SK-N-SH treated with all-trans-retinoic acid at 6 μM for 48 hours (cell line): Measurements from ENCODE around the gene MARK3.

ENCODE experiments used
- ATAC-seq: fragments of 200-7000 bp; cut with Tn5 transposase; 3 replicates; pipeline ENCODE4 v1.9.1; 2020; ENCODE audit warnings: mild to moderate bottlenecking, moderate library complexity
- ARNTL ChIP-seq: fragments of 450-650 bp; formaldehyde crosslinking; IDR thresholded peaks from 2 replicates; pipeline ENCODE4 v1.5.0; 2020; ENCODE audit warnings: low read depth, mild to moderate bottlenecking, moderate library complexity, borderline replicate concordance
- BACH2 ChIP-seq: fragments of 250-450 bp; sonication (Bioruptor Pico); IDR thresholded peaks from 2 replicates; pipeline ENCODE4 v1.9.0; 2021; ENCODE audit warnings: mild to moderate bottlenecking, borderline replicate concordance
- CSDC2 ChIP-seq: fragments of 250-450 bp; sonication (Bioruptor Pico); IDR thresholded peaks from 2 replicates; pipeline ENCODE4 v1.5.0; 2020; ENCODE audit warnings: mild to moderate bottlenecking, moderate library complexity
- ESRRG ChIP-seq: fragments of 250-450 bp; sonication (Bioruptor Pico); IDR thresholded peaks from 2 replicates; pipeline ENCODE4 v1.6.1; 2021; ENCODE audit warnings: mild to moderate bottlenecking
- GLIS3 ChIP-seq: fragments of 250-450 bp; sonication (Bioruptor Pico); IDR thresholded peaks from 2 replicates; pipeline ENCODE4 v1.5.0; 2020; ENCODE audit warnings: mild to moderate bottlenecking, moderate library complexity
- ISL1 ChIP-seq: fragments of 250-450 bp; sonication (Bioruptor Pico); IDR thresholded peaks from 2 replicates; pipeline ENCODE4 v2.1.2; 2022; ENCODE audit warnings: mild to moderate bottlenecking, moderate library complexity
- OSR1 ChIP-seq: fragments of 250-450 bp; sonication (Bioruptor Pico); IDR thresholded peaks from 2 replicates; pipeline ENCODE4 v1.8.0; 2022; ENCODE audit warnings: moderate library complexity, mild to moderate bottlenecking, inconsistent platforms
- PATZ1 ChIP-seq: fragments of 250-450 bp; sonication (Bioruptor Pico); IDR thresholded peaks from 2 replicates; pipeline ENCODE4 v1.8.0; 2020; ENCODE audit warnings: mild to moderate bottlenecking, moderate library complexity, borderline replicate concordance
- POU6F1 ChIP-seq: fragments of 250-450 bp; sonication (Bioruptor Pico); IDR thresholded peaks from 2 replicates; pipeline ENCODE4 v1.8.0; 2021; ENCODE audit warnings: low read depth, mild to moderate bottlenecking, moderate library complexity, borderline replicate concordance
- RARB ChIP-seq: fragments of 250-450 bp; sonication (Bioruptor Pico); IDR thresholded peaks from 2 replicates; pipeline ENCODE4 v1.8.0; 2021; ENCODE audit warnings: mild to moderate bottlenecking, moderate library complexity
- TCF4 ChIP-seq: fragments of 250-450 bp; sonication (Bioruptor Pico); IDR thresholded peaks from 2 replicates; pipeline ENCODE4 v1.8.0; 2021; ENCODE audit warnings: mild to moderate bottlenecking, moderate library complexity, borderline replicate concordance
- TOX ChIP-seq: fragments of 250-450 bp; sonication (Bioruptor Pico); IDR thresholded peaks from 2 replicates; pipeline ENCODE4 v1.8.0; 2021; ENCODE audit warnings: mild to moderate bottlenecking, moderate library complexity, borderline replicate concordance
- TSHZ2 ChIP-seq: fragments of 250-450 bp; sonication (Bioruptor Pico); IDR thresholded peaks from 2 replicates; pipeline ENCODE4 v1.5.0; 2020; ENCODE audit warnings: mild to moderate bottlenecking, moderate library complexity
- ZFP3 ChIP-seq: fragments of 250-450 bp; sonication (Bioruptor Pico); IDR thresholded peaks from 2 replicates; pipeline ENCODE4 v1.5.0; 2020; ENCODE audit warnings: mild to moderate bottlenecking, moderate library complexity
- ZFP30 ChIP-seq: fragments of 450-650 bp; formaldehyde crosslinking; IDR thresholded peaks from 2 replicates; pipeline ENCODE4 v1.5.0; 2022; ENCODE audit warnings: mild to moderate bottlenecking, moderate library complexity
- ZNF565 ChIP-seq: fragments of 450-650 bp; formaldehyde crosslinking; conservative IDR thresholded peaks from 2 replicates; pipeline ENCODE4 v1.5.0; 2020; ENCODE audit warnings: low read depth, mild to moderate bottlenecking, moderate library complexity
- ZNF8 ChIP-seq: fragments of 450-650 bp; formaldehyde crosslinking; IDR thresholded peaks from 2 replicates; pipeline ENCODE4 v1.5.0; 2020; ENCODE audit warnings: mild to moderate bottlenecking, moderate library complexity
- TF ChIP-seq, protein P1 (sequence below): fragments of 250-450 bp; sonication (Bioruptor Pico); IDR thresholded peaks from 2 replicates; pipeline ENCODE4 v1.5.1; 2020; ENCODE audit warnings: low read depth, mild to moderate bottlenecking, moderate library complexity

MARK3 gene

GRCh38 chr14:103501041-103501870, 116.0 kb downstream of the MARK3 start:
- no peak for ATAC-seq
- TF ChIP-seq TOX (CRISPR knock-in tag) (no peak), ZFP30 (no peak), ARNTL (no peak), ISL1 (CRISPR knock-in tag) (no peak), RARB (no peak), GLIS3 (CRISPR knock-in tag) (no peak), TCF4 (CRISPR knock-in tag) (no peak)

DNA sequence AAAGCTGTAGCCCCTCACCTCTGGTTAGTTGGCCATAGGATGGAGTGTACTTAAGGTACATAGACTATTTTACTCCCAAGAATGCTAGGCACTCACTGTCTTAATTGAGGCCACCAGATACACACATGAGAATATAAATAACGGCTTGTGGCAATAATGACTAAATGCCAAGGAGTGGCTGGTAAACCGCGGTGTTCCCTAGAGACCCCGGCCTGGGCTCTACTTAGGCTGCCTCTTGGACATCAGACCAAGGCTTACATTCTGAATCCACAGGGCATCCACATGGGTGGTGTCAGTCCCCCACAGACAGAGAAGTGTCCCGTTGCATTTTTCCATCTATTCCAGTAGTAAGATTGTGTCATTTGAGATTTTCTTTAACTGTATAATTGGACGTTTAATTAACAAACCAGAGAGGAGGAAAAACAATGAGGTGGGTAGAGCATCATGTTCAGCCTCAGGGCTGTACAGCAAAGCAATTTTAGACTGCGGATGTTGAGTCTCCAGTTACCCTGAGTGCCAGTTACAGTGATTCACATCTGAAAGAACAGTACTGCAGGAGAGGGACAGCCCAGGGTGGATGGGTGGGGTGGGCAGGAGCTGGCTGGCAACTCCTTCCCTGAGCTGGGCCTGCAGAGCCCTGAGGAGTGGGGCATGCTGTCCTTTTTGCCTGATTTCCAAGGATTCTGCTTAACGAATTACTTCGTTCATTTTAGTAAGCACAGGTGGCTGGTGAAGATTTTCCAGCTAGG, 116.9 kb downstream of the MARK3 start:
- TF ChIP-seq BACH2 (CRISPR knock-in tag) (no peak), ZNF8 (CRISPR knock-in tag) (no peak), GLIS3 (CRISPR knock-in tag) (no peak), TSHZ2 (no peak), ISL1 (CRISPR knock-in tag) (no peak), OSR1 (CRISPR knock-in tag) (no peak), TCF4 (CRISPR knock-in tag) (no peak)
- TF ChIP-seq, protein P1, sequence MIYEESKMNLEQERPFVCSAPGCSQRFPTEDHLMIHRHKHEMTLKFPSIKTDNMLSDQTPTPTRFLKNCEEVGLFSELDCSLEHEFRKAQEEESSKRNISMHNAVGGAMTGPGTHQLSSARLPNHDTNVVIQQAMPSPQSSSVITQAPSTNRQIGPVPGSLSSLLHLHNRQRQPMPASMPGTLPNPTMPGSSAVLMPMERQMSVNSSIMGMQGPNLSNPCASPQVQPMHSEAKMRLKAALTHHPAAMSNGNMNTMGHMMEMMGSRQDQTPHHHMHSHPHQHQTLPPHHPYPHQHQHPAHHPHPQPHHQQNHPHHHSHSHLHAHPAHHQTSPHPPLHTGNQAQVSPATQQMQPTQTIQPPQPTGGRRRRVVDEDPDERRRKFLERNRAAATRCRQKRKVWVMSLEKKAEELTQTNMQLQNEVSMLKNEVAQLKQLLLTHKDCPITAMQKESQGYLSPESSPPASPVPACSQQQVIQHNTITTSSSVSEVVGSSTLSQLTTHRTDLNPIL (CRISPR knock-in tag): no peak
- no peak for ATAC-seq

DNA sequence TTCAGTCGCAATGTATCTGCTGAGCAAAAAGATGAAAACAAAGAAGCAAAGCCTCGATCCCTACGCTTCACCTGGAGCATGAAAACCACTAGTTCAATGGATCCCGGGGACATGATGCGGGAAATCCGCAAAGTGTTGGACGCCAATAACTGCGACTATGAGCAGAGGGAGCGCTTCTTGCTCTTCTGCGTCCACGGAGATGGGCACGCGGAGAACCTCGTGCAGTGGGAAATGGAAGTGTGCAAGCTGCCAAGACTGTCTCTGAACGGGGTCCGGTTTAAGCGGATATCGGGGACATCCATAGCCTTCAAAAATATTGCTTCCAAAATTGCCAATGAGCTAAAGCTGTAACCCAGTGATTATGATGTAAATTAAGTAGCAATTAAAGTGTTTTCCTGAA, 117.7 kb downstream of the MARK3 start:
- TF ChIP-seq ESRRG (CRISPR knock-in tag): no peak
- no peak for TF ChIP-seq TCF4 (CRISPR knock-in tag)
- no peak for TF ChIP-seq OSR1 (CRISPR knock-in tag)
- no peak for TF ChIP-seq ARNTL
- no peak for TF ChIP-seq ZNF565 (CRISPR knock-in tag)
- no peak for TF ChIP-seq ZFP3 (CRISPR knock-in tag)
- no peak for TF ChIP-seq PATZ1
- no peak for TF ChIP-seq TSHZ2
- TF ChIP-seq ZFP30: no peak
- no peak for TF ChIP-seq RARB
- TF ChIP-seq CSDC2 (CRISPR knock-in tag): no peak
- TF ChIP-seq POU6F1 (CRISPR knock-in tag): no peak
- TF ChIP-seq, all 23 proteins: peak for 0
- ATAC-seq: no peak
